ENCODE measurements around the gene DNAH17.

Gene DNAH17

GRCh38 chr17:78599419-78599818, 22.2 kb upstream of the DNAH17 start:
- H3K9ac ChIP-seq: no peak overlapping the region
- H3K27me3 ChIP-seq (ENCODE audit: control insufficient read depth, insufficient read depth, low read length): no peaks in the 10 kb centered on the region
- no peak overlapping the region for H3K4me2 ChIP-seq (ENCODE audit: low read length)
- no peaks in the 10 kb centered on the region for H3K79me2 ChIP-seq
- no peaks in the 10 kb centered on the region for H3K4me1 ChIP-seq
- H2AFZ ChIP-seq: no peak overlapping the region
- no peak for TF ChIP-seq CTCF (IDR thresholded peaks at IDR 0.05)
- no peak overlapping the region for H3K27ac ChIP-seq
- no peaks in the 10 kb centered on the region for H3K9me3 ChIP-seq (ENCODE audit: control insufficient read depth, low read length)
- H3K4me3 ChIP-seq (ENCODE audit: low read depth, low read length): no peak overlapping the region
- no peaks in the 10 kb centered on the region for H3K36me3 ChIP-seq (ENCODE audit: control insufficient read depth, insufficient read depth, low read length)

GRCh38 chr17:78598013-78598471, 20.8 kb upstream of the DNAH17 start:
- Histone ChIP-seq H2AFZ (no peak overlapping the region), H3K36me3 (ENCODE audit: control insufficient read depth, insufficient read depth, low read length) (no peaks in the 10 kb centered on the region), H3K27ac (no peak overlapping the region), H3K4me2 (ENCODE audit: low read length) (no peak overlapping the region), H3K9ac (no peak overlapping the region), H3K9me3 (ENCODE audit: control insufficient read depth, low read length) (no peaks in the 10 kb centered on the region), H3K27me3 (ENCODE audit: control insufficient read depth, insufficient read depth, low read length) (no peaks in the 10 kb centered on the region), H3K4me1 (no peaks in the 10 kb centered on the region), H3K4me3 (ENCODE audit: low read depth, low read length) (no peak overlapping the region), H3K79me2 (no peaks in the 10 kb centered on the region)
- no peak for TF ChIP-seq CTCF (IDR thresholded peaks at IDR 0.05)

GRCh38 chr17:78596871-78597764, 19.9 kb upstream of the DNAH17 start:
- H3K36me3 ChIP-seq (ENCODE audit: control insufficient read depth, insufficient read depth, low read length): no peaks in the 10 kb centered on the region
- no peaks in the 10 kb centered on the region for H3K9me3 ChIP-seq (ENCODE audit: control insufficient read depth, low read length)
- TF ChIP-seq CTCF (IDR thresholded peaks at IDR 0.05): no peak
- no peak overlapping the region for H3K4me3 ChIP-seq (ENCODE audit: low read depth, low read length)
- no peak overlapping the region for H2AFZ ChIP-seq
- no peak overlapping the region for H3K4me2 ChIP-seq (ENCODE audit: low read length)
- H3K79me2 ChIP-seq: no peaks in the 10 kb centered on the region
- no peaks in the 10 kb centered on the region for H3K27me3 ChIP-seq (ENCODE audit: control insufficient read depth, insufficient read depth, low read length)
- H3K4me1 ChIP-seq: no peaks in the 10 kb centered on the region
- H3K9ac ChIP-seq: no peak overlapping the region
- no peak overlapping the region for H3K27ac ChIP-seq

- Histone ChIP-seq H2AFZ (no peak overlapping the region), H3K4me2 (ENCODE audit: low read length) (no peak overlapping the region), H3K4me3 (ENCODE audit: low read depth, low read length) (no peak overlapping the region), H3K36me3 (ENCODE audit: control insufficient read depth, insufficient read depth, low read length) (no peaks in the 10 kb centered on the region), H3K79me2 (no peaks in the 10 kb centered on the region), H3K4me1 (no peaks in the 10 kb centered on the region), H3K9me3 (ENCODE audit: control insufficient read depth, low read length) (no peaks in the 10 kb centered on the region), H3K27ac (no peak overlapping the region), H3K9ac (no peak overlapping the region), H3K27me3 (ENCODE audit: control insufficient read depth, insufficient read depth, low read length) (no peaks in the 10 kb centered on the region)
- no peak for TF ChIP-seq CTCF (IDR thresholded peaks at IDR 0.05)
These were observed 18.1 kb upstream of the DNAH17 start for GRCh38 chr17:78595135-78595810.
